ENCODE results near the gene DAP. TPM values are rescaled to one million over a fixed set of nuclear protein-coding genes. Genes with fewer than 3 reads are reported as not detected.

The DAP gene
- total RNA-seq, 1 donor from 2014 or later = 38.5 TPM

DNA sequence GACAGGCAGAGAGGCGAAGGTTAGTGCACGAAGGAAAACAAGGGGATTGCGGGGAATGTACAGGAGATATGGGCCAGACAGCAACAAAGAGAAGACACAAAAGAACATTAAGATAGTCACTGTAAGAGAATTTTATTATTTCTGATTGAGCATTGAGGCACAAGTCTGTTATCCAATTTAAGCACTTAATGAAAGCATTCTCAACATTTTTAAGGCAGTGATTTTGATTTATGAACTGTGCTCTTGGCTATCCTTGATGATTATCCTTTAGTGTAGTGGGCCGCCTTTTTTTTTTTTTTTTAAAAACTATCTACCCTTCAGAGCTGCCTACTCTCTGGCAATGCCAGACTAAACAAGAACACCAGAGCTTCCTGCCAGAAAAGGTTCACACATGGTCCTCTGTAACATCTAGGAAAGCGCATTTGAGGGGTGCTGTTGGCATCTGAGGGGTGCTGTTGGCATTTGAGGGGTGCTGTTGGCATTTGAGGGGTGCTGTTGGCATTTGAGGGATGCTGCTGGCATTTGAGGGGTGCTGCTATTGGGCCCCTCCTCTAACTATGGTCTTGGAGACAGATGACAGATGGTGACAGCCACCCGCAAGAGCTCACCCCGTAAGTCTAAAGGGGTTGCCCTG, 3.0 kb downstream of the DAP start:
- Mint-ChIP-seq H3K27ac (ENCODE audit: unreplicated experiment) (no peak overlapping the region), H3K27me3 (ENCODE audit: unreplicated experiment) (peaks cover 5% of the 10 kb centered on the region), H3K36me3 (ENCODE audit: unreplicated experiment) (no peaks in the 10 kb centered on the region), H3K4me1 (ENCODE audit: low read depth, unreplicated experiment) (peaks cover 14% of the 10 kb centered on the region), H3K4me3 (ENCODE audit: unreplicated experiment) (no peak overlapping the region), H3K9me3 (ENCODE audit: unreplicated experiment) (peaks cover 9% of the 10 kb centered on the region)
- TF ChIP-seq, protein P1, sequence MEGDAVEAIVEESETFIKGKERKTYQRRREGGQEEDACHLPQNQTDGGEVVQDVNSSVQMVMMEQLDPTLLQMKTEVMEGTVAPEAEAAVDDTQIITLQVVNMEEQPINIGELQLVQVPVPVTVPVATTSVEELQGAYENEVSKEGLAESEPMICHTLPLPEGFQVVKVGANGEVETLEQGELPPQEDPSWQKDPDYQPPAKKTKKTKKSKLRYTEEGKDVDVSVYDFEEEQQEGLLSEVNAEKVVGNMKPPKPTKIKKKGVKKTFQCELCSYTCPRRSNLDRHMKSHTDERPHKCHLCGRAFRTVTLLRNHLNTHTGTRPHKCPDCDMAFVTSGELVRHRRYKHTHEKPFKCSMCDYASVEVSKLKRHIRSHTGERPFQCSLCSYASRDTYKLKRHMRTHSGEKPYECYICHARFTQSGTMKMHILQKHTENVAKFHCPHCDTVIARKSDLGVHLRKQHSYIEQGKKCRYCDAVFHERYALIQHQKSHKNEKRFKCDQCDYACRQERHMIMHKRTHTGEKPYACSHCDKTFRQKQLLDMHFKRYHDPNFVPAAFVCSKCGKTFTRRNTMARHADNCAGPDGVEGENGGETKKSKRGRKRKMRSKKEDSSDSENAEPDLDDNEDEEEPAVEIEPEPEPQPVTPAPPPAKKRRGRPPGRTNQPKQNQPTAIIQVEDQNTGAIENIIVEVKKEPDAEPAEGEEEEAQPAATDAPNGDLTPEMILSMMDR (IDR thresholded peaks at IDR 0.05; ENCODE audit: partially characterized antibody, unreplicated experiment) = no peak
- DNase-seq = no peak

DNA sequence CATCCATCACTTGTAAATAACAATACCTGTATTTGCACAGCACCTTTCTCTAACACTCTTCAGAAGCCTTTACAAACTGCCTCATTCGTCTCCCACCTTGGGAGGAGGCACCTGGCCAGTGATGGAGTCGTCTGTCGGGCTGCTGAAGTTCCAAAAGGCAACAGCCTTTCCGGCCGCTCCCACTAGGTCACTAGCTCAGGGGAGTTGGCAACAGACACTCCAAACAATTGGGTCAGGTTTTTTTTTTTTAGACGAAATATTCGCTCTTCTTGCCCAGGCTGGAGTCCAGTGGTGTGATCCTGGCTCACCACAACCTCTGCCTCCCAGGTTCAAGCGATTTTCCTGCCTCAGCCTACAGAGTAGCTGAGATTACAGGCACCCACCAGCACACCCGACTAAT, 4.0 kb downstream of the DAP start:
- Mint-ChIP-seq H3K27ac (ENCODE audit: unreplicated experiment) (no peak overlapping the region), H3K4me3 (ENCODE audit: unreplicated experiment) (no peak overlapping the region), H3K4me1 (ENCODE audit: low read depth, unreplicated experiment) (peaks cover 9% of the 10 kb centered on the region), H3K27me3 (ENCODE audit: unreplicated experiment) (peaks cover 5% of the 10 kb centered on the region), H3K36me3 (ENCODE audit: unreplicated experiment) (no peaks in the 10 kb centered on the region), H3K9me3 (ENCODE audit: unreplicated experiment) (peaks cover 9% of the 10 kb centered on the region)
- TF ChIP-seq, protein P1 (IDR thresholded peaks at IDR 0.05; ENCODE audit: partially characterized antibody, unreplicated experiment) = no peak
- DNase-seq = no peak

DNA sequence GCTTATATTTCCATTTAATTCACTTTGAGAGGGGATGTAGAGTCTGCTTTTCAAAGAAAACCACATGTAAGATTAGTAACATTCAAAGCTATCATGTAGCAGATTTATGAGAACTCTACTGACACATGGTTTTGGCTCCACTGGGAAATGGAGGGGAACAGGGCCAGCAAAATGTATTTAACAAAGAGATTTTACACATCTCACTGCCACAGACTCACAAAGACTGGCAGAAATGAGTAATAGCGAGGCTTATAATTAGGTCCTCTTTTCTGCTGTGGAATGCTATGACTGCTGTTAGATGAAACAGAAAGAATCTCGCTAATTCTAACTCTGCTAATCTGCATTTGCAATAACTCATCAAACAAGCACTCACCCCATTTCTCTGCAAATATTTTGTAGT, 4.5 kb downstream of the DAP start:
- H3K27me3 Mint-ChIP-seq (ENCODE audit: unreplicated experiment) = peaks cover 5% of the 10 kb centered on the region
- H3K27ac Mint-ChIP-seq (ENCODE audit: unreplicated experiment) = no peak overlapping the region
- no peaks in the 10 kb centered on the region for H3K36me3 Mint-ChIP-seq (ENCODE audit: unreplicated experiment)
- H3K4me3 Mint-ChIP-seq (ENCODE audit: unreplicated experiment) = no peak overlapping the region
- H3K9me3 Mint-ChIP-seq (ENCODE audit: unreplicated experiment) = peaks cover 9% of the 10 kb centered on the region
- peaks cover 8% of the 10 kb centered on the region for H3K4me1 Mint-ChIP-seq (ENCODE audit: low read depth, unreplicated experiment)
- no peak for DNase-seq
- TF ChIP-seq, protein P1 (IDR thresholded peaks at IDR 0.05; ENCODE audit: partially characterized antibody, unreplicated experiment) = no peak

DNA sequence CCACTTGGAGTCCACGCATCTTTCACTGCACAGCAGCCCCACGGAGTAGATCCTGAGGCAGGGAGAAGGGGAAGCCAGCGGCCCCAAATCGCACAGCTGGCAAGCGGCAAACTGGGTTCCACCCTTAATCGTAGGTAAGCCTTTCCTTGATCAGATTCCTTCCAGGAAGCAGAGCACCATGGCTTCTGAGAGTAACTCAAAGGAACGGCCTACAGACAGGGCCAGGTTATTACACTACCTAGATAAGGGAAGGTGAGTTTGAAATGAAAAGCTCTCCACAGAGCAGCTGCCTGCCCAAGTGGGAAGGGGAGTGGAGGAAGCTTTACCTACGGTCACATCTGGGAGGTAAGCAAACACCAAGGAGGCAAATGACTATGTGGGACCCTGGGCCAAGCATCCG, 7.9 kb downstream of the DAP start:
- Mint-ChIP-seq H3K9me3 (ENCODE audit: unreplicated experiment) (peaks cover 3% of the 10 kb centered on the region), H3K27ac (ENCODE audit: unreplicated experiment) (no peak overlapping the region)

DNA sequence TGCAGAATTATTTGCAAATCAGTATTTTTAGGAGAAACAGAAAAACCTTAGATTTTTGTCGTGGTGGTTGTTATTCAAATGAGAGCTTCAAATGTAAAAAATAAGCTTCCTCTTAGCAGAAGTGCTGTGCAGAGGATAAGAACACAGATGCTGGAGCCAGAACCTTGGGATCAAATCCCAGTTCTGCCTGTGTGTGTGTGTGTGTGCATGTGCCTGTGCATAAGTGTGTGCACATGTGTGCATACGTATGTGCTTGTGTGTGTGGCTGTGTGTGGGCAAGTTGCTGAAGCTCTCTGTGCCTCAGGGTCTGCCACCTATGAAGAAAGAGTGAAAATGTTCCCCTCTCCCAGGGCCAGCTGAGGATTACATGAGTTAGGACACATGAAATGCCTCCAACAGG, 8.6 kb downstream of the DAP start:
- no peak overlapping the region for H3K27ac Mint-ChIP-seq (ENCODE audit: unreplicated experiment)
- DNase-seq = no peak
- H3K9me3 Mint-ChIP-seq (ENCODE audit: unreplicated experiment) = peaks cover 3% of the 10 kb centered on the region
- H3K4me1 Mint-ChIP-seq (ENCODE audit: low read depth, unreplicated experiment) = peaks cover 9% of the 10 kb centered on the region
- TF ChIP-seq, protein P1 (IDR thresholded peaks at IDR 0.05; ENCODE audit: partially characterized antibody, unreplicated experiment) = no peak
- H3K4me3 Mint-ChIP-seq (ENCODE audit: unreplicated experiment) = no peak overlapping the region
- peaks cover 4% of the 10 kb centered on the region for H3K27me3 Mint-ChIP-seq (ENCODE audit: unreplicated experiment)
- H3K36me3 Mint-ChIP-seq (ENCODE audit: unreplicated experiment) = no peaks in the 10 kb centered on the region

More for the DNA sequence above, 7.9 kb downstream of the DAP start:
- Mint-ChIP-seq H3K4me1 (ENCODE audit: low read depth, unreplicated experiment) (peaks cover 13% of the 10 kb centered on the region), H3K27me3 (ENCODE audit: unreplicated experiment) (peaks cover 4% of the 10 kb centered on the region), H3K4me3 (ENCODE audit: unreplicated experiment) (no peak overlapping the region), H3K36me3 (ENCODE audit: unreplicated experiment) (no peaks in the 10 kb centered on the region)
- DNase-seq = no peak
- TF ChIP-seq, protein P1 (IDR thresholded peaks at IDR 0.05; ENCODE audit: partially characterized antibody, unreplicated experiment) = no peak
